GM21576 (cell line): ENCODE data around the gene SNPH.

ENCODE experiments used
- ATAC-seq: cut with Tn5 transposase; IDR thresholded peaks from one replicate; pipeline ENCODE4 v1.9.1; 2021; ENCODE audit warnings: mild to moderate bottlenecking, moderate library complexity; ENCODE audit not compliant: unreplicated experiment

Gene SNPH

GRCh38 chr20:1323256-1323655 is 57.2 kb downstream of the SNPH start:
- no peak for ATAC-seq

- no peak for ATAC-seq
Measured at GRCh38 chr20:1323830-1324597, 57.9 kb downstream of the SNPH start.

- no peak for ATAC-seq
Measured at GRCh38 chr20:1324598-1325172, 58.6 kb downstream of the SNPH start.

GRCh38 chr20:1325173-1326030 is 59.3 kb downstream of the SNPH start:
- ATAC-seq = peak; percentile 71

GRCh38 chr20:1326031-1326930 is 60.2 kb downstream of the SNPH start:
- ATAC-seq = no peak

- ATAC-seq = no peak
Measured at GRCh38 chr20:1327241-1327653, 61.2 kb downstream of the SNPH start.

GRCh38 chr20:1327827-1328679 is 62.0 kb downstream of the SNPH start:
- no peak for ATAC-seq

- ATAC-seq = no peak
Measured at GRCh38 chr20:1328680-1329330, 62.7 kb downstream of the SNPH start, which contains the start of gene SDCBP2. TSS of gene SDCBP2 (minus strand) at chr20:1329139. CDS start at chr20:1320416, 8,723 bp downstream.

GRCh38 chr20:1330075-1330830 is 64.2 kb downstream of the SNPH start:
- ATAC-seq = peak; percentile 51

GRCh38 chr20:1331101-1331500 is 65.0 kb downstream of the SNPH start:
- no peak for ATAC-seq

GRCh38 chr20:1331801-1332453 is 65.8 kb downstream of the SNPH start:
- no peak for ATAC-seq

- ATAC-seq = no peak
Measured at GRCh38 chr20:1332749-1333300, 66.7 kb downstream of the SNPH start.

- no peak for ATAC-seq
Measured at GRCh38 chr20:1333462-1334369, 67.6 kb downstream of the SNPH start.

- no peak for ATAC-seq
Measured at GRCh38 chr20:1334370-1334731, 68.3 kb downstream of the SNPH start.

- ATAC-seq = no peak
Measured at GRCh38 chr20:1334761-1335160, 68.7 kb downstream of the SNPH start.

GRCh38 chr20:1335961-1336698 is 70.0 kb downstream of the SNPH start:
- ATAC-seq = no peak
